OCI-LY3 (cell line): ENCODE measurements around the gene ARHGEF6.

Source experiments
- EZH2phosphoT487 ChIP-seq: fragments of 200-600 bp; shearing (Covaris generic); IDR thresholded peaks from 2 replicates; pipeline ENCODE4 v1.6.1; 2018; ENCODE audit warnings: antibody characterized with exemption, mixed run types, low read depth
- TF ChIP-seq, protein P1 (sequence below): fragments of 200-600, 300-600 bp; sonication (generic); IDR thresholded peaks from 2 replicates; pipeline ENCODE4 v1.5.1; 2014; ENCODE audit warnings: antibody characterized with exemption, low read length, low read depth

DNA sequence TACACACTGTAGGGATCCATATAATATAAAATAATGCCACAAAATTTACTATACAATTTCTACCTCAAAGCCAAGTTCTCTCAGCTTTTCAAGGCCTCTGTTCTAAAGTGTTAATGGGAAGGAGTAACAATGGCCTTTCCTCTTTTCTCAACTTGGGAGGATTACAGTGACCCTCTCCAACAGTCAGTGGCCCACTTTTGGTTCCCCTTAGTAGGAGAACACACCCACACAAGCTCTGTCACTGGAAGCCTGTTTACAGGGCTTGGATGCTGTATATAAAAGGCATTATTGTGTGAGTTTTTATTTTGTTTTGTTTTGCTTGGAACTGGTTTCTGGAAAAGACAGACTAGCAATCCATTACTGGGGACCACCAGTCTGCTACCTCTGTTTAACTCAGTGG, 1.8 kb downstream of the ARHGEF6 start:
- TF ChIP-seq, protein P1, sequence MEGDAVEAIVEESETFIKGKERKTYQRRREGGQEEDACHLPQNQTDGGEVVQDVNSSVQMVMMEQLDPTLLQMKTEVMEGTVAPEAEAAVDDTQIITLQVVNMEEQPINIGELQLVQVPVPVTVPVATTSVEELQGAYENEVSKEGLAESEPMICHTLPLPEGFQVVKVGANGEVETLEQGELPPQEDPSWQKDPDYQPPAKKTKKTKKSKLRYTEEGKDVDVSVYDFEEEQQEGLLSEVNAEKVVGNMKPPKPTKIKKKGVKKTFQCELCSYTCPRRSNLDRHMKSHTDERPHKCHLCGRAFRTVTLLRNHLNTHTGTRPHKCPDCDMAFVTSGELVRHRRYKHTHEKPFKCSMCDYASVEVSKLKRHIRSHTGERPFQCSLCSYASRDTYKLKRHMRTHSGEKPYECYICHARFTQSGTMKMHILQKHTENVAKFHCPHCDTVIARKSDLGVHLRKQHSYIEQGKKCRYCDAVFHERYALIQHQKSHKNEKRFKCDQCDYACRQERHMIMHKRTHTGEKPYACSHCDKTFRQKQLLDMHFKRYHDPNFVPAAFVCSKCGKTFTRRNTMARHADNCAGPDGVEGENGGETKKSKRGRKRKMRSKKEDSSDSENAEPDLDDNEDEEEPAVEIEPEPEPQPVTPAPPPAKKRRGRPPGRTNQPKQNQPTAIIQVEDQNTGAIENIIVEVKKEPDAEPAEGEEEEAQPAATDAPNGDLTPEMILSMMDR = no peak
- no peak for TF ChIP-seq EZH2phosphoT487
